Neural cell (in vitro differentiated cells): ENCODE data around the gene TRIAP1.

Source experiments
- CTCF ChIP-seq: fragments of 450-650 bp; IDR thresholded peaks from 2 replicates; pipeline ENCODE4 v1.5.1; 2014; ENCODE audit warnings: antibody characterized with exemption, mild to moderate bottlenecking, moderate library complexity; ENCODE audit not compliant: poor library complexity, severe bottlenecking
- MXI1 ChIP-seq: fragments of 450-650 bp; conservative IDR thresholded peaks from 2 replicates; pipeline ENCODE4 v1.6.1; 2014; ENCODE audit warnings: antibody characterized with exemption, mild to moderate bottlenecking; ENCODE audit not compliant: poor library complexity, severe bottlenecking
- POLR2AphosphoS5 ChIP-seq: IDR thresholded peaks from 2 replicates; pipeline ENCODE4 v1.6.1; 2012
- RAD21 ChIP-seq: fragments of 450-650 bp; conservative IDR thresholded peaks from 2 replicates; pipeline ENCODE4 v1.6.1; 2014; ENCODE audit warnings: antibody characterized with exemption, mild to moderate bottlenecking, moderate library complexity
- REST ChIP-seq: IDR thresholded peaks from 2 replicates; pipeline ENCODE4 v1.6.1; 2012; ENCODE audit warnings: borderline replicate concordance
- TAF1 ChIP-seq: IDR thresholded peaks from 2 replicates; pipeline ENCODE4 v1.6.1; 2012; ENCODE audit warnings: low read depth

GRCh38 chr12:120399531-120399930 is 46.7 kb downstream of the TRIAP1 start:
- TF ChIP-seq TAF1 (no peak), CTCF (no peak), POLR2AphosphoS5 (no peak), RAD21 (no peak), MXI1 (no peak), REST (no peak)
